Mammary epithelial cell (primary cell): ENCODE results near the gene GATA6.

Experiments used
- CTCF ChIP-seq, 2 donors: IDR thresholded peaks in 1 of 2; conservative IDR thresholded peaks in 1 of 2; 2 replicates each; pipeline ENCODE4 v1.5.1; 2011 to 2012; ENCODE audit warnings: inconsistent platforms in 2 of 2, low read length in 2 of 2, mild to moderate bottlenecking in 2 of 2, control low read depth in 1 of 2, low read depth in 1 of 2; ENCODE audit not compliant: insufficient read depth in 1 of 2; ENCODE audit errors: extremely low read depth in 1 of 2
- EZH2 ChIP-seq: IDR thresholded peaks from 2 replicates; pipeline ENCODE4 v1.6.1; 2012; ENCODE audit warnings: low read length, inconsistent platforms, borderline replicate concordance

- no peak for TF ChIP-seq CTCF (conservative IDR thresholded peaks at IDR 0.05 in 1 of 2, IDR thresholded peaks at IDR 0.05 in 1 of 2; ENCODE audit: extremely low read depth in 1 of 2, insufficient read depth in 1 of 2, low read depth in 1 of 2, low read length in 2 of 2)
- TF ChIP-seq EZH2: no peak
Observed at GRCh38 chr18:22171258-22172119, 2.1 kb downstream of the GATA6 start.
